Left lung (tissue), 10 donors: ENCODE results near the gene LAMA5. TPM values are rescaled to one million over a fixed set of nuclear protein-coding genes. Genes with fewer than 3 reads are reported as not detected.
A peak's percentile ranks its signal among the peaks of the same experiment; 100 is the strongest.

Source experiments
- ATAC-seq: fragments of 200-7000 bp; cut with Tn5 transposase; one replicate; pipeline ENCODE4 v1.9.1; 2020; ENCODE audit warnings: moderate library complexity
- DNase-seq, 4 donors: peaks; one replicate each; pipeline ENCODE4 v3.0.0-alpha.2; 2013 to 2020
- H3K27ac ChIP-seq, 2 donors: fragments of 200-600 bp; sonication (generic) in 1 of 2; one replicate each; pipeline versions ENCODE4 v1.5.0 to v1.8.0; 2020 to 2021
- H3K27me3 ChIP-seq, 2 donors: fragments of 200-600 bp; sonication (generic) in 1 of 2; one replicate each; pipeline versions ENCODE4 v1.5.0 to v1.8.0; 2020 to 2021
- H3K36me3 ChIP-seq, 2 donors: fragments of 200-600 bp; sonication (generic) in 1 of 2; one replicate each; pipeline versions ENCODE4 v1.5.0 to v1.8.0; 2020 to 2021
- H3K4me1 ChIP-seq, 2 donors: fragments of 200-600 bp; one replicate each; pipeline ENCODE4 v1.8.0; 2021
- H3K4me3 ChIP-seq, 2 donors: fragments of 200-600 bp; sonication (generic) in 1 of 2; one replicate each; pipeline versions ENCODE4 v1.5.0 to v1.8.0; 2020 to 2021; ENCODE audit warnings: mild to moderate bottlenecking in 1 of 2
- H3K9me3 ChIP-seq, 2 donors: fragments of 200-600 bp; sonication (generic) in 1 of 2; one replicate each; pipeline versions ENCODE4 v1.5.0 to v1.8.0; 2020 to 2021
- CTCF ChIP-seq, 2 donors: fragments of 200-600 bp; sonication (generic) in 1 of 2; IDR thresholded peaks; one replicate each; pipeline versions ENCODE4 v1.5.0 to v1.8.0; 2021; ENCODE audit warnings: antibody characterized with exemption in 2 of 2
- intact Hi-C, 2 donors: fragments of 100-400 bp; cut with DNase I; formaldehyde crosslinking; loops; one replicate each; pipeline versions ENCODE4 v1.11.2 to v1.14.2; 2022
- polyA plus RNA-seq, 6 donors: library from polyadenylated mRNA; unstranded; fragments of 120-200 nt; gene quantifications; one replicate each; pipeline ENCODE4 v1.2.1, GENCODE V29; 2013; ENCODE audit not compliant: insufficient read length in 6 of 6
- total RNA-seq, 2 donors: library from RNA; stranded (reverse); fragmentation: NEBNext Ultra II Directional; extraction: Animal tissue kit (Norgen Biotek cat#: 25700); gene quantifications; one replicate each; pipeline ENCODE4 v1.2.1, GENCODE V29; 2021
- donor health status: DM: no; HTN: yes; CAD: no.
- donor health status: DM: no; HTN: no; CAD: no.

LAMA5 gene
- total and polyA plus RNA-seq, 8 donors: 123 to 267 (median 158) TPM

- DNase-seq (peak in 1 of 4 donors; percentile 24), ATAC-seq (no peak)
- intact Hi-C loops: no loop called here
- H3K27me3 ChIP-seq: no peaks in the 10 kb centered on the region
- peaks cover 0 to 3% of the 10 kb centered on the region in 2 donors for H3K4me1 ChIP-seq
- no peaks in the 10 kb centered on the region for H3K9me3 ChIP-seq
- H3K27ac ChIP-seq: no peak overlapping the region
- no peak overlapping the region for H3K4me3 ChIP-seq
- peaks cover 0 to 95% of the 10 kb centered on the region in 2 donors for H3K36me3 ChIP-seq
- no peak for TF ChIP-seq CTCF (IDR thresholded peaks at IDR 0.05)
These were observed 56.4 kb downstream of the LAMA5 start for GRCh38 chr20:62310757-62311121.

DNA sequence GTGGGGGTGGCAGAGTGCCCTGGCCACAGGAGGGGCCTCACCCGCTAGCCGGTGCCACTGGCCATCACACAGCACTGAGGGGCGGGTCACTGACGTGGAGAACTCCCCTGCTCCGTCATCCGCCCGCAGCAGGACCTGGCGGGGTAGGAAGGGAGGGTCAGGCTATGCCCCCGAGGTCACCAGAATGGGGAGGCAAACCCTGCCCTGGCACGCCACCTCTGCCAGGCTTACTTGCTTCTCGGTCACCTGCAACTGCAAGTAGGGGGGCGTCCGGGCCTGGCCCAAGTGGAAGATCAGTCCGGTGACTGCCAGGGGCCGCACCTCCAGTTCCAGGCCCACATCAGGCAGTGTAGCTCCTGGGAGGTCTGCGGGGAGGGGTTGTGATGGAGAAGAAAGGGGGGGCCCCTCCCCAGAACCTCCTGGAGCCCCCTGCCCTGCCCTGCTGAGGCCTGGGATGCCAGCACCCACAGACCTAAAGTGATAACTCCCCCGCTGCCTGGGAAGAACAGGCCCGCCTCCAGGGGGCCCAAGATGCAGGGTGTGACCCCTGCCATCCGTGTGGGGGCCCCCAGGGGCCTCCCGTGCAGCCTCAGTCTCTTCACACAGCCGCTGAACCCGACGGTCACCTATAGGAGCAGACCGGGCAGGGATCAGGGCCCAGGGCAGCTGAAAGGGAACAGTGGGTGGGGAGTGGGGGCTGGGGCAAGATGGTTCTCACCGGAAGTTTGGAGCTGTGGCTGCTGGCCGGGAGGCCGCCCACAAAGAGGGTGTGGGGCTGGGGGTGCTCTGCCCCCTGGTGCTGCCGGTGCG lies 57.0 kb downstream of the LAMA5 start:
- ATAC-seq (no peak), DNase-seq (peak in 1 of 4 donors; percentile 32)
- Histone ChIP-seq H3K36me3 (peaks cover 0 to 95% of the 10 kb centered on the region in 2 donors), H3K27ac (no peak overlapping the region), H3K4me3 (no peak overlapping the region), H3K4me1 (peaks cover 4 to 9% of the 10 kb centered on the region in 2 donors), H3K9me3 (no peaks in the 10 kb centered on the region), H3K27me3 (no peaks in the 10 kb centered on the region)
- intact Hi-C loops: loop anchor here in 1 of 2 donors (10.0 kb wide), 1 partner anchor 65 kb away; no protein-coding TSS in a partner anchor
- TF ChIP-seq CTCF (IDR thresholded peaks at IDR 0.05): no peak

GRCh38 chr20:62309198-62309944 lies 57.7 kb downstream of the LAMA5 start:
- Histone ChIP-seq H3K36me3 (peaks cover 0 to 95% of the 10 kb centered on the region in 2 donors), H3K9me3 (no peaks in the 10 kb centered on the region)
- intact Hi-C loops: loop anchor here in 1 of 2 donors (10.0 kb wide), 1 partner anchor 65 kb away; no protein-coding TSS in a partner anchor

GRCh38 chr20:62308102-62308822 lies 58.9 kb downstream of the LAMA5 start:
- no peak overlapping the region for H3K4me3 ChIP-seq
- no peak for TF ChIP-seq CTCF (IDR thresholded peaks at IDR 0.05)
- DNase-seq (no peak), ATAC-seq (no peak)
- peaks cover 16 to 28% of the 10 kb centered on the region in 2 donors for H3K4me1 ChIP-seq
- no peak overlapping the region for H3K27ac ChIP-seq
- intact Hi-C loops: loop anchor here in 1 of 2 donors (10.0 kb wide), 1 partner anchor 67 kb away; no protein-coding TSS in a partner anchor
- H3K27me3 ChIP-seq: no peaks in the 10 kb centered on the region
- peaks cover 0 to 93% of the 10 kb centered on the region in 2 donors for H3K36me3 ChIP-seq
- H3K9me3 ChIP-seq: no peaks in the 10 kb centered on the region

More at GRCh38 chr20:62309198-62309944, 57.7 kb downstream of the LAMA5 start:
- no peak for DNase-seq
- H3K4me1 ChIP-seq: peaks cover 12 to 17% of the 10 kb centered on the region in 2 donors
- no peak for ATAC-seq
- H3K4me3 ChIP-seq: no peak overlapping the region
- TF ChIP-seq CTCF (IDR thresholded peaks at IDR 0.05): no peak
- no peak overlapping the region for H3K27ac ChIP-seq
- no peaks in the 10 kb centered on the region for H3K27me3 ChIP-seq
